ENCODE data around the gene CCDC15.
"Not testable (repeated sequence)": the region's sequence is repeated elsewhere in the genome, so short reads cannot be mapped to it uniquely, and the experiment has no call there.

Gene CCDC15

DNA sequence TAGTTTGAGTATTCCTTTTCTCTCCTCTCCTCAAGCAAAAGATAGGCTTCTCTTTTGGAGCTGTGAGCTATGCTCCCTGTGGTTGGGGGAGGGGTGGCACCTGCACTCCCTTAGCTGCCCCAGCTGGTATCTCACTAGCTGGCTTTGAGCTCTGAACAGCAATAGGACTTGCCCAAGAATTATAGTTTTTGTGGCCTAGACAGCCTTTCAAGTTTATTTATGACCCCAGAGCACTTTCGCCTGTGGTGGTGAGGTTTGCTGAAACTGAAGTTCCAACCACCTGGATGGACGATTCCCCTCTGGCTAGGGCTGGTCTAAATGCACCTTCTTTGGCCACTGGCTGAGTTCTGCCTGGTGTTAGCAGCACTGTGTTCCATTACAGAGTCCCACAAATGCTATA is 72.0 kb downstream of the CCDC15 start (continued):
- no peak for TF ChIP-seq ZNF473 (tag by site-specific recombination; IDR thresholded peaks at IDR 0.05)
- no peak for TF ChIP-seq ZNF585B (tag by site-specific recombination; IDR thresholded peaks at IDR 0.05)
- no peak for TF ChIP-seq ZSCAN16 (tag by site-specific recombination; IDR thresholded peaks at IDR 0.05)
- TF ChIP-seq ZNF830 (tag by site-specific recombination; IDR thresholded peaks at IDR 0.05; ENCODE audit: low read depth): no peak
- no peak for TF ChIP-seq ZNF544 (tag by site-specific recombination; IDR thresholded peaks at IDR 0.05)
- TF ChIP-seq, protein P1, sequence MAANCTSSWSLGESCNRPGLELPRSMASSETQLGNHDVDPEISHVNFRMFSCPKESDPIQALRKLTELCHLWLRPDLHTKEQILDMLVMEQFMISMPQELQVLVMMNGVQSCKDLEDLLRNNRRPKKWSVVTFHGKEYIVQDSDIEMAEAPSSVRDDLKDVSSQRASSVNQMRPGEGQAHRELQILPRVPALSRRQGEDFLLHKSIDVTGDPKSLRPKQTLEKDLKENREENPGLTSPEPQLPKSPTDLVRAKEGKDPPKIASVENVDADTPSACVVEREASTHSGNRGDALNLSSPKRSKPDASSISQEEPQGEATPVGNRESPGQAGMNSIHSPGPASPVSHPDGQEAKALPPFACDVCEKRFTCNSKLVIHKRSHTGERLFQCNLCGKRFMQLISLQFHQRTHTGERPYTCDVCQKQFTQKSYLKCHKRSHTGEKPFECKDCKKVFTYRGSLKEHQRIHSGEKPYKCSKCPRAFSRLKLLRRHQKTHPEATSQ (tag by site-specific recombination; IDR thresholded peaks at IDR 0.05): no peak

DNA sequence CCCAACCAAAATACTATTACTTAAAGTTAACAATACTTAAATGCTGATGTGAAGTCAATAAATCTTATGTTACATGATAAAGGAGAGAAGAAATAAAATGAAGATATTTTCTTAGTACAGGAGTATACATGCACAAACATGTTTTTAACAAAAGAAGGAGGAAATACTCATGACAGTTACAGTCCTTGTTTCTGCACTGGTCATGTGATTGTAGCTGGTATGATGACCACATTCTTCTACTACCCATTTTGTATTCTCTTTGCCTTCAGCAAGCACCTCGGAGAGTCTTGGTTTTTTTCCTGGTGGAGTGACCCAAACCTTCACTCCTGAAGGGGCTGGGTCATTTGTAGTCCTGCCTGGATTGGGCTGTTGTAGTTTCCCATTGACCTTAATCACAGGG is 75.4 kb downstream of the CCDC15 start:
- POLR2A ChIA-PET, CTCF ChIA-PET: not testable (repeated sequence)

DNA sequence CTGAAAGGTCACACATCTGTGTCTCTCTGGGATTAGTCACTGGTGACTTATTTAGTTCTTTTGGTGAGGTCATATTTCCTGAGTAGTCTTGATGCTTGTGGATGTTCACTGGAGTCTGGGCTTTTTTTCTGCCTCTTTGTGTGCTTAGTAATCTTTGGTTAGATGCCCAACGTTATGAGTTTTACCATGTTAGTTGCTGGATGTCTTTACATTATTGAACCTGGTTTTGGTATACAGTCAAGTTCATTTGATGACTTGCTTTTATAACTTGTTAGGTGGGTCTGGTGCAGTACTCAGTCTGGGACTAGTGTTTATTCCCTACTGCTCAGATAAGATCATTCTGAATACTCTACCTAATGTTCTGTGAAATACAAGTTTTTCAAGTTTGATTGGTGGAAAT is 82.9 kb downstream of the CCDC15 start:
- POLR2A ChIA-PET: no interaction called here
- H3K36me3 ChIP-seq (ENCODE audit: control insufficient read depth in 2 of 2, insufficient read depth in 1 of 2, low read length in 2 of 2): peaks cover 0 to 16% of the 10 kb centered on the region in 2 experiments; a peak in 1 of 3 replicates
- H3K27ac ChIP-seq (ENCODE audit: extremely low read depth, low read depth, low read length): no peak overlapping the region
- CTCF ChIA-PET: no interaction called here
- no peaks in the 10 kb centered on the region for H3K4me1 ChIP-seq (ENCODE audit: control insufficient read depth, insufficient read depth, low read length)
- TF ChIP-seq ZBTB21 (tag by site-specific recombination; IDR thresholded peaks at IDR 0.05): 0 out of 2 replicates have a peak, but pooled peaks have one; percentile 27
- TF ChIP-seq, protein P2, sequence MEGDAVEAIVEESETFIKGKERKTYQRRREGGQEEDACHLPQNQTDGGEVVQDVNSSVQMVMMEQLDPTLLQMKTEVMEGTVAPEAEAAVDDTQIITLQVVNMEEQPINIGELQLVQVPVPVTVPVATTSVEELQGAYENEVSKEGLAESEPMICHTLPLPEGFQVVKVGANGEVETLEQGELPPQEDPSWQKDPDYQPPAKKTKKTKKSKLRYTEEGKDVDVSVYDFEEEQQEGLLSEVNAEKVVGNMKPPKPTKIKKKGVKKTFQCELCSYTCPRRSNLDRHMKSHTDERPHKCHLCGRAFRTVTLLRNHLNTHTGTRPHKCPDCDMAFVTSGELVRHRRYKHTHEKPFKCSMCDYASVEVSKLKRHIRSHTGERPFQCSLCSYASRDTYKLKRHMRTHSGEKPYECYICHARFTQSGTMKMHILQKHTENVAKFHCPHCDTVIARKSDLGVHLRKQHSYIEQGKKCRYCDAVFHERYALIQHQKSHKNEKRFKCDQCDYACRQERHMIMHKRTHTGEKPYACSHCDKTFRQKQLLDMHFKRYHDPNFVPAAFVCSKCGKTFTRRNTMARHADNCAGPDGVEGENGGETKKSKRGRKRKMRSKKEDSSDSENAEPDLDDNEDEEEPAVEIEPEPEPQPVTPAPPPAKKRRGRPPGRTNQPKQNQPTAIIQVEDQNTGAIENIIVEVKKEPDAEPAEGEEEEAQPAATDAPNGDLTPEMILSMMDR (tag by site-specific recombination; IDR thresholded peaks at IDR 0.05): no peak
- no peaks in the 10 kb centered on the region for H3K9me3 ChIP-seq (ENCODE audit: control insufficient read depth, insufficient read depth, low read depth, low read length)
- H3K4me3 ChIP-seq (ENCODE audit: low read depth, low read length): no peak overlapping the region

More for the DNA sequence above, 75.4 kb downstream of the CCDC15 start:
- not testable (repeated sequence) for H3K27ac ChIP-seq (ENCODE audit: extremely low read depth, low read depth, low read length); H3K4me3 ChIP-seq (ENCODE audit: low read depth, low read length); H3K4me1 ChIP-seq (ENCODE audit: control insufficient read depth, insufficient read depth, low read length); H3K36me3 ChIP-seq (ENCODE audit: control insufficient read depth in 2 of 2, insufficient read depth in 1 of 2, low read length in 2 of 2); H3K9me3 ChIP-seq (ENCODE audit: control insufficient read depth, insufficient read depth, low read depth, low read length)

DNA sequence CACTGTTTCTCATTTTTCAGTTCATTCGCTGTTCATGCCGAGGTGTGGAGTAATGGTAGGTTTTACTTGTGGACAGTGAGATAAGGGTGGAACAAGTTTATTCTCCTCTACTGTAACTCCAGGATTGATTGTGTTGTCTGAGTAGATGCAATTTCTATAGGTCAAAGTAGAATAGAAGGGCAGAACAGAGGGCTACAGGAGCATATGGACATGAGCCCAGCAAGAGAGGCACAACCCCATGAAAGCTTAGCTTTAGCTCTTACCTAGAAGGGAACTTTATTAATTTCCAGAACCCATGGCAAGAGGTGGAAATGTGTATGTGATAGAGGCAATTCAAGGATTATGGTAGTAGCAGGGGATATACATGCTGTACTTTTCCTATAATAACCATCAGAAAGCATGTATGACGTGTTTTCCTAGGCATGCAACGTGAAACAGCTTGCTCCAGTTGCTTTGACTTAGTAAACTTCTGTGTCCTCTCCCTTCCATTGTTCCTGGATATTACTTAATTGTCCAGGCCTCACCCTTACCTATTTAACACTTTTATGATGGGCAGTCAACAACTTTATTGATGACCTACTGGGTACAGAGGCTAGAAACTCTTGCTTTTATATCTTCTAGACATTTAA is 95.3 kb downstream of the CCDC15 start:
- ChIA-PET POLR2A (no interaction called here), CTCF (interaction anchor here (0.6 kb wide), 1 partner anchor 249 kb away, joined by 3 read pairs; no protein-coding TSS in a partner anchor)
- Histone ChIP-seq H3K4me3 (ENCODE audit: low read depth, low read length) (no peak overlapping the region), H3K27ac (ENCODE audit: extremely low read depth, low read depth, low read length) (no peak overlapping the region), H3K4me1 (ENCODE audit: control insufficient read depth, insufficient read depth, low read length) (no peaks in the 10 kb centered on the region), H3K36me3 (ENCODE audit: control insufficient read depth in 2 of 2, insufficient read depth in 1 of 2, low read length in 2 of 2) (peaks cover 0 to 8% of the 10 kb centered on the region in 2 experiments; a peak in 1 of 3 replicates), H3K9me3 (ENCODE audit: control insufficient read depth, insufficient read depth, low read depth, low read length) (no peaks in the 10 kb centered on the region)
- TF ChIP-seq ZSCAN16 (tag by site-specific recombination; IDR thresholded peaks at IDR 0.05): no peak
- no peak for TF ChIP-seq ZNF394 (tag by site-specific recombination; IDR thresholded peaks at IDR 0.05; ENCODE audit: borderline replicate concordance)
- no peak for TF ChIP-seq GLI4 (tag by site-specific recombination; IDR thresholded peaks at IDR 0.05)
- TF ChIP-seq, protein P3, sequence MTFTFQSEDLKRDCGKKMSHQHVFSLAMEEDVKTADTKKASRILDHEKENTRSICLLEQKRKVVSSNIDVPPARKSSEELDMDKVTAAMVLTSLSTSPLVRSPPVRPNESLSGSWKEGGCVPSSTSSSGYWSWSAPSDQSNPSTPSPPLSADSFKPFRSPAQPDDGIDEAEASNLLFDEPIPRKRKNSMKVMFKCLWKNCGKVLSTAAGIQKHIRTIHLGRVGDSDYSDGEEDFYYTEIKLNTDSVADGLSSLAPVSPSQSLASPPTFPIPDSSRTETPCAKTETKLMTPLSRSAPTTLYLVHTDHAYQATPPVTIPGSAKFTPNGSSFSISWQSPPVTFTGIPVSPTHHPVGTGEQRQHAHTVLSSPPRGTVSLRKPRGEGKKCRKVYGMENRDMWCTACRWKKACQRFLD (tag by site-specific recombination; IDR thresholded peaks at IDR 0.05): no peak
- TF ChIP-seq ZBTB21 (tag by site-specific recombination; IDR thresholded peaks at IDR 0.05): no peak
- no peak for TF ChIP-seq ZNF623 (tag by site-specific recombination; IDR thresholded peaks at IDR 0.05)
- TF ChIP-seq ZNF529 (tag by site-specific recombination; IDR thresholded peaks at IDR 0.05; ENCODE audit: insufficient replicate concordance): no peak
- TF ChIP-seq, protein P4, sequence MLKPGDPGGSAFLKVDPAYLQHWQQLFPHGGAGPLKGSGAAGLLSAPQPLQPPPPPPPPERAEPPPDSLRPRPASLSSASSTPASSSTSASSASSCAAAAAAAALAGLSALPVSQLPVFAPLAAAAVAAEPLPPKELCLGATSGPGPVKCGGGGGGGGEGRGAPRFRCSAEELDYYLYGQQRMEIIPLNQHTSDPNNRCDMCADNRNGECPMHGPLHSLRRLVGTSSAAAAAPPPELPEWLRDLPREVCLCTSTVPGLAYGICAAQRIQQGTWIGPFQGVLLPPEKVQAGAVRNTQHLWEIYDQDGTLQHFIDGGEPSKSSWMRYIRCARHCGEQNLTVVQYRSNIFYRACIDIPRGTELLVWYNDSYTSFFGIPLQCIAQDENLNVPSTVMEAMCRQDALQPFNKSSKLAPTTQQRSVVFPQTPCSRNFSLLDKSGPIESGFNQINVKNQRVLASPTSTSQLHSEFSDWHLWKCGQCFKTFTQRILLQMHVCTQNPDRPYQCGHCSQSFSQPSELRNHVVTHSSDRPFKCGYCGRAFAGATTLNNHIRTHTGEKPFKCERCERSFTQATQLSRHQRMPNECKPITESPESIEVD (tag by site-specific recombination; IDR thresholded peaks at IDR 0.05): no peak
- TF ChIP-seq HOXD13 (CRISPR knock-in tag; IDR thresholded peaks at IDR 0.05; ENCODE audit: borderline replicate concordance): no peak
- TF ChIP-seq SP2 (tag by site-specific recombination; IDR thresholded peaks at IDR 0.05): no peak
- TF ChIP-seq ZFP37 (tag by site-specific recombination; IDR thresholded peaks at IDR 0.05): no peak
- TF ChIP-seq ZNF433 (tag by site-specific recombination; IDR thresholded peaks at IDR 0.05; ENCODE audit: low read depth): no peak
- no peak for TF ChIP-seq HOXC10 (CRISPR knock-in tag; IDR thresholded peaks at IDR 0.05)
- no peak for TF ChIP-seq EGR2 (tag by site-specific recombination; IDR thresholded peaks at IDR 0.05; ENCODE audit: low read depth)

All from HEK293 (cell line).